NK-92 treated with Interleukin-12 subunit alpha and Interleukin-12 subunit beta, amount 100 ng/mL, for 24 hours (cell line): ENCODE data around the gene PPP1R3G.

ENCODE experiments used
- DNase-seq: peaks from one replicate; lab custom pipeline; 2025; lab: John Stamatoyannopoulos, UW

PPP1R3G gene

GRCh38 chr6:5094327-5094726 lies 9.2 kb downstream of the PPP1R3G start:
- DNase-seq, result no peak

- DNase-seq, result no peak
Observed at GRCh38 chr6:5095236-5095635, 10.1 kb downstream of the PPP1R3G start.

GRCh38 chr6:5096482-5096881 lies 11.3 kb downstream of the PPP1R3G start:
- DNase-seq, result no peak

- no peak for DNase-seq
Observed at GRCh38 chr6:5098501-5099270, 13.5 kb downstream of the PPP1R3G start.

GRCh38 chr6:5099537-5099936 lies 14.4 kb downstream of the PPP1R3G start:
- DNase-seq, result no peak

- DNase-seq, result no peak
Observed at GRCh38 chr6:5100806-5101205, 15.7 kb downstream of the PPP1R3G start.

GRCh38 chr6:5102267-5102970 lies 17.3 kb downstream of the PPP1R3G start:
- no peak for DNase-seq

GRCh38 chr6:5103250-5103649 lies 18.1 kb downstream of the PPP1R3G start:
- no peak for DNase-seq

- DNase-seq, result no peak
Observed at GRCh38 chr6:5104667-5105066, 19.5 kb downstream of the PPP1R3G start.

GRCh38 chr6:5105146-5105545 lies 20.0 kb downstream of the PPP1R3G start:
- DNase-seq, result no peak

- no peak for DNase-seq
Observed at GRCh38 chr6:5107341-5107740, 22.2 kb downstream of the PPP1R3G start.

GRCh38 chr6:5108068-5108467 lies 22.9 kb downstream of the PPP1R3G start:
- no peak for DNase-seq

GRCh38 chr6:5108536-5109150 lies 23.5 kb downstream of the PPP1R3G start:
- DNase-seq, result no peak

GRCh38 chr6:5109436-5109835 lies 24.3 kb downstream of the PPP1R3G start:
- DNase-seq, result no peak

GRCh38 chr6:5110246-5110645 lies 25.1 kb downstream of the PPP1R3G start:
- DNase-seq, result no peak

GRCh38 chr6:5111626-5112025 lies 26.5 kb downstream of the PPP1R3G start:
- no peak for DNase-seq

- no peak for DNase-seq
Observed at GRCh38 chr6:5112066-5112799, 27.1 kb downstream of the PPP1R3G start.

GRCh38 chr6:5113096-5113495 lies 28.0 kb downstream of the PPP1R3G start:
- DNase-seq, result no peak

- DNase-seq, result no peak
Observed at GRCh38 chr6:5115168-5115567, 30.0 kb downstream of the PPP1R3G start.

GRCh38 chr6:5116243-5116991 lies 31.3 kb downstream of the PPP1R3G start:
- DNase-seq, result no peak

- no peak for DNase-seq
Observed at GRCh38 chr6:5119090-5119951, 34.2 kb downstream of the PPP1R3G start.
